ENCODE measurements around the gene GHRL. TPM values are rescaled to one million over a fixed set of nuclear protein-coding genes. Genes with fewer than 3 reads are reported as not detected.

GHRL gene
- total RNA-seq, 2 donors from 2014 or later = not detected

DNA sequence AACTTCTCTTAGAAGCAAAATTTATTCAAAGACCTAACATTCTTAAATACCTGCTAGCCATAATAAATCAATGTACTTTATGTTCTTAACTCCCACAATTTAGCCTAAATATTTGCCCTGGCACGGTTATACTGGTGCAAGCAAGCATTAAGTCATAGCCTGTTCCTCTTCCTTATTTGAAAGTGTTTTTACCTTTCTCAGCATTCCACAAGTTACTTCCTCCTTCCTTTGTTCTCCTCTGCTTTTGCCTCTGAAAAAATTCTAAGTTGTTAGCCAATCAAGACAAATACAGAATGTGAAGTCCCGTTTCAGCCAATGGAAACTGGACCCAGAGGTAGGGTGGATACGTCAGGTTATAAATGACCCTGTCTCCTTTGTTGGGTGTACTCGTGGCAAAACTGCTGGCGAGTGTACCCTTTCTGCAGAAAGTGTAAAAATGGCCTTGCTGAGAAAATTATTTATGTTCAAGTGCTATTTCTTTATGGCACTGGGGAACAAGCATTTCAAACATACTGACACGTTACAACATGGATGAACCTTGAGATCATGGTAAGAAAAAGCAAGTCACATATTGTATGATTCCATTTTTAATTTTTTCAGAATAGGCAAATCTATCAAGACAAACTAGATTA is 47.5 kb downstream of the GHRL start:
- Histone ChIP-seq H3K9me3 (peaks cover 0 to 13% of the 10 kb centered on the region in 2 donors), H3K27ac (no peak overlapping the region), H3K4me3 (no peak overlapping the region), H3K36me3 (no peaks in the 10 kb centered on the region), H3K27me3 (no peaks in the 10 kb centered on the region), H3K4me1 (peaks cover 0 to 14% of the 10 kb centered on the region in 2 donors)
- TF ChIP-seq, protein P1, sequence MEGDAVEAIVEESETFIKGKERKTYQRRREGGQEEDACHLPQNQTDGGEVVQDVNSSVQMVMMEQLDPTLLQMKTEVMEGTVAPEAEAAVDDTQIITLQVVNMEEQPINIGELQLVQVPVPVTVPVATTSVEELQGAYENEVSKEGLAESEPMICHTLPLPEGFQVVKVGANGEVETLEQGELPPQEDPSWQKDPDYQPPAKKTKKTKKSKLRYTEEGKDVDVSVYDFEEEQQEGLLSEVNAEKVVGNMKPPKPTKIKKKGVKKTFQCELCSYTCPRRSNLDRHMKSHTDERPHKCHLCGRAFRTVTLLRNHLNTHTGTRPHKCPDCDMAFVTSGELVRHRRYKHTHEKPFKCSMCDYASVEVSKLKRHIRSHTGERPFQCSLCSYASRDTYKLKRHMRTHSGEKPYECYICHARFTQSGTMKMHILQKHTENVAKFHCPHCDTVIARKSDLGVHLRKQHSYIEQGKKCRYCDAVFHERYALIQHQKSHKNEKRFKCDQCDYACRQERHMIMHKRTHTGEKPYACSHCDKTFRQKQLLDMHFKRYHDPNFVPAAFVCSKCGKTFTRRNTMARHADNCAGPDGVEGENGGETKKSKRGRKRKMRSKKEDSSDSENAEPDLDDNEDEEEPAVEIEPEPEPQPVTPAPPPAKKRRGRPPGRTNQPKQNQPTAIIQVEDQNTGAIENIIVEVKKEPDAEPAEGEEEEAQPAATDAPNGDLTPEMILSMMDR (IDR thresholded peaks at IDR 0.05) = no peak
- DNase-seq (ENCODE audit: low spot score) = no peak

DNA sequence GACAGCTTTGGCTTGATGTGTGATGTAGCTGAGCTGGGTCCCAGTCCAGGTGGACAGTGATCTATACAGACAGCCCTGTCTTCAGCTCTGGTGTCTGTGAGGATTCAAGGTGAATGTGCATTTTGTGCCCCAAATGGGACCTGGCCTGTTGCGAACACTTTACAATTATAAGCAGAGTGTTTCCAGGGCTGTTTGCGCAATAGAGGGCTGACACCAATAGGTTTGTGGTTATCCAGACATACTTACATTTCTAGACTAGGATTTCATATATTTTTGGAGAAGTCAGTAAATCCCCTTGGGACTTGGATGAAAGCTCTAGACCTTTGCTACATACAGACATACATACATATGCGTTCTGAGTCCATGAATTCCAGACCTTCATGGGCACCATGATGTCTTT is 48.7 kb downstream of the GHRL start:
- Histone ChIP-seq H3K36me3 (no peaks in the 10 kb centered on the region), H3K27me3 (no peaks in the 10 kb centered on the region), H3K9me3 (peaks cover 0 to 13% of the 10 kb centered on the region in 2 donors), H3K27ac (no peak overlapping the region), H3K4me3 (no peak overlapping the region), H3K4me1 (peaks cover 0 to 2% of the 10 kb centered on the region in 2 donors)
- TF ChIP-seq, protein P1 (IDR thresholded peaks at IDR 0.05) = no peak
- no peak for DNase-seq (ENCODE audit: low spot score)

DNA sequence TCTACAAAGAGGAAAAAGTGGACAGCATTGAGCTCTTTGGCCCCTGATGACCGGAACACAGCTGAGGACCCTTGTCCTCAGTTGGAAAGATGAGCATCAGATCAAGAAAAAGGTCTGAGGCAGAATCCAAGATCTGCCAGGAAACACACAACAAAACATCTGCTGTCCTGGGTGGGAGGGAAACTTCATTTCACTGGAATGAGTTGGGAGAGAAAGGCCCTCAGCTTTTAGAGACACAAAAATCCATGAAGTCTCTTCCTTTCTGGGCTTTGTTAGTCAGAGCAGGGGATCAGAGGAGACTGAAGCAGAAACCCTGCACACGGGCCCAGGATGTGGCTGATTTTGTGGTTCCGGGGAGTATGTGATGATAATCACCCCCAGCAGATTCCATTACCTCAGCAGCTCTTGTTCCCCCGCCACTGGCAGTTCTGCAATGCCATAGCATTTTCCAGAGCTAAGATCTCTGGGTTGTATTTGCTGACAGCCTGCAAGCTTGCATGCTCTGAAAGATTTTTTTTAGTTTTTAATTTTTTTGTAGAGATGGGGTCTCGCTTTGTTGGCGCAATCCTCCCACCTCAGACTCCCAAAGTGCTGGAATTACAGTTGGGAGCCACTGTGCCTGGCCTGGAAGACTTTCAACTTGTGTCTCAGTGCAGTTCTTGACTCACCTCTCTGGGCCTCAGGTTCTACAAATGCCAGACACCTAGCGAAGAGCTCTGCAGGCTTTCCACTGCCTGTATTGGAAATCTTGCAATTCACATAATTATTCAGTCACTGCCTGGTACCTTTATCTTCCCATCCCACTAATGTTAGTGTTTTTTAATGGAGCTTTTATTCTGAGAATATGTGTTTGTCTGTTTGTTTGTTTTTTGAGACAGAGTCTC is 50.3 kb downstream of the GHRL start:
- DNase-seq (ENCODE audit: low spot score) = no peak
- TF ChIP-seq, protein P1 (IDR thresholded peaks at IDR 0.05) = no peak
- Histone ChIP-seq H3K27ac (no peak overlapping the region), H3K9me3 (peaks cover 0 to 13% of the 10 kb centered on the region in 2 donors), H3K4me3 (no peak overlapping the region), H3K36me3 (no peaks in the 10 kb centered on the region), H3K4me1 (no peaks in the 10 kb centered on the region), H3K27me3 (no peaks in the 10 kb centered on the region)

DNA sequence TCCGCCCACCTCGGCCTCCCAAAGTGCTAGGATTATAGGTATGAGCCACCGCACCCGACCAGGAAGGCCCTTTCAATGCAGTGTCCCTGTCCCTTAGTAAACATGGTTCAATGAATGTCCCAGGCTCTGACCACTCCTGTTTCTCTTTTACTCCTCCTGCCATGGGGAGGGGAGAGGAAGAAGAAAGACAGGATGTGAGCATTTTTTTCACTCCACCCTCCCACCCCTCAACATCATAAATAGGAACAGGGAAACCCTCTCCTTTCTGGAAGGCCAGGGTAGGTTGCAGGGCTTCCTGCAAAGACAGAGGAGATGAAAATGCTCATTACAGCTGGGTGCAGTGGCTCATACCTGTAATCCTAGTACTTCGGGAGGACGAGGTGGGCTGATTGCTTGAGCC is 51.9 kb downstream of the GHRL start:
- Histone ChIP-seq H3K27ac (no peak overlapping the region), H3K36me3 (no peaks in the 10 kb centered on the region)

DNA sequence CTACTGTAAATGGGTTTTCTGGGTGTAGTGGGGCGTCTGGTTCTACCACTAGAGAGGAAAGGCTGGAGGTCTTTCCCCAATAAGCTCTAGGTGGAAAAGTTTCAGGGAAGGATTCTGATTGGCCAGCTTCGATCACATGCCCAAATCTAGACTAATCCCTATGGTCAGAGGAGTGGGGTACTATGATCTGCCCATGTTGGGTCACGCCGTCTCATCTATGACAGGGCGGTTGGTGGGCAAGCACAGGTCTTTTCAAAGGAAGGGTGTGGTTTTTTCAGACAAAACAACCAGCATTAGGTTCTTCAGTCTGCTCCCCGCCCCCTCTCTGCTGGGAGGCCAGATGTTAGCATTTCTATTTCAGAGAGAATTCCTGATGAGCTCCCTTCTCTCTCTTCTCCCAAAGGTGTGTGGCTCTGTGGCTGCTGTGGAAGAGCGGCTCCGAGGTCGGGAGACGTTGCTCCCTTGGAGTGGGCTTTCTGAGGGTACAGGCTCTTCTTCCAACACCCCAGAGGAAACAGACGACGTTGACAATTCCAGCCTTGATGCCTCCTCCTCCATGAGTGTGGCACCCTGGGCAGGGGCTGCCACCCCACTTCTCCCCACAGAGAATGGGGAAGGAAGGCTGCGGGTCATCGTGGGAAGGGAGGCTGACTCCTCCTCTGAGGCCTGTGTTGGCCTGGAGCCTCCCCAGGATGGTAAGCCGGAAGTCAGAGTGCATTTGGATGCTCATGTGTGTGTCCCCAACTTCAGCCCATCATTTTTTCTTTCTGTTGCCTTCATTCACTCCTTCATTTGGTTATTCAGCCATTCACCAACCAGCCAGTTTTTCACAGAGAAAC is 54.2 kb downstream of the GHRL start:
- H3K27ac ChIP-seq = no peak overlapping the region
- H3K9me3 ChIP-seq = no peaks in the 10 kb centered on the region
- no peaks in the 10 kb centered on the region for H3K27me3 ChIP-seq
- TF ChIP-seq, protein P1 (IDR thresholded peaks at IDR 0.05) = no peak
- DNase-seq (ENCODE audit: low spot score) = no peak
- H3K4me3 ChIP-seq = no peak overlapping the region
- H3K36me3 ChIP-seq = no peaks in the 10 kb centered on the region
- no peaks in the 10 kb centered on the region for H3K4me1 ChIP-seq

More for the DNA sequence above, 51.9 kb downstream of the GHRL start:
- Histone ChIP-seq H3K4me1 (no peaks in the 10 kb centered on the region), H3K4me3 (no peak overlapping the region), H3K27me3 (no peaks in the 10 kb centered on the region), H3K9me3 (peaks cover 0 to 13% of the 10 kb centered on the region in 2 donors)
- TF ChIP-seq, protein P1 (IDR thresholded peaks at IDR 0.05) = no peak
- no peak for DNase-seq (ENCODE audit: low spot score)

MicroRNAs encoded within 50 kb of the gene (microRNA counts, 767-probe panel; counts per million panel counts)
- microRNA hsa-miR-378b = 0 to 1,837 counts per million in 2 donors

Small RNA genes within 50 kb of the gene (microRNA-seq; reads per million reads assigned to microRNA genes)
- 1.4 reads per million in 2 donors for gene MIR378B (ENCODE audit: borderline number of aligned reads in 2 of 2, borderline replicate concordance in 1 of 2)

Other genes starting within 250 kb of the GHRL start
- gene FANCD2OS, start 184.7 kb downstream of the GHRL start, total RNA-seq = not detected
- 10 to 100 TPM; 58.3 to 94.3 TPM for gene BRK1, start 177.3 kb downstream of the GHRL start, total RNA-seq
- 10 to 100 TPM; 14.1 to 16.5 TPM for gene VHL, start 151.2 kb downstream of the GHRL start, total RNA-seq
- gene IRAK2, start 128.0 kb downstream of the GHRL start, total RNA-seq = 1 to 10 TPM; 1.1 to 2.8 TPM
- gene TATDN2, start 44.5 kb downstream of the GHRL start, total RNA-seq = 10 to 100 TPM in 1 of 2 donors, 1 to 10 TPM in 1; 9.8 to 14.3 TPM
- gene SEC13, start 28.2 kb upstream of the GHRL start, total RNA-seq = 10 to 100 TPM; 59.3 to 76.1 TPM
- under 1 TPM; 0.12 to 0.15 TPM for gene ATP2B2, start 212.6 kb upstream of the GHRL start, total RNA-seq

Measured in right atrium auricular region (tissue), 2 donors.